Smooth muscle cell (in vitro differentiated cells): ENCODE data around the gene CTDSPL. TPM values are rescaled to one million over a fixed set of nuclear protein-coding genes. Genes with fewer than 3 reads are reported as not detected.
A peak's percentile ranks its signal among the peaks of the same experiment; 100 is the strongest.

Source experiments
- DNase-seq: peaks from one replicate; lab custom pipeline; 2025; ENCODE audit not compliant: unreplicated experiment; lab: John Stamatoyannopoulos, UW
- H2AFZ ChIP-seq: fragments of 200-600 bp; sonication (generic); 2 replicates; pipeline ENCODE4 v1.6.0; 2016; ENCODE audit warnings: antibody characterized with exemption, low read depth, mild to moderate bottlenecking
- H3F3A ChIP-seq: fragments of 200-600 bp; sonication (generic); 2 replicates; pipeline ENCODE4 v1.6.0; 2017; ENCODE audit warnings: antibody characterized with exemption, low read depth
- H3K27ac ChIP-seq: fragments of 200-600 bp; sonication (generic); 2 replicates; pipeline ENCODE4 v1.5.1; 2016; ENCODE audit warnings: low read depth, mild to moderate bottlenecking
- H3K27me3 ChIP-seq: fragments of 200-600 bp; sonication (generic); 2 replicates; pipeline ENCODE4 v1.6.1; 2016; ENCODE audit warnings: low read depth, mild to moderate bottlenecking
- H3K36me3 ChIP-seq: fragments of 200-600 bp; sonication (generic); 2 replicates; pipeline ENCODE4 v1.5.1; 2016; ENCODE audit warnings: low read depth
- H3K4me1 ChIP-seq: fragments of 200-600 bp; sonication (generic); 2 replicates; pipeline ENCODE4 v1.5.1; 2016; ENCODE audit warnings: low read depth
- H3K4me2 ChIP-seq: fragments of 200-600 bp; sonication (generic); 2 replicates; pipeline ENCODE4 v1.6.0; 2016; ENCODE audit warnings: mild to moderate bottlenecking
- H3K4me3 ChIP-seq: fragments of 200-600 bp; sonication (generic); 2 replicates; pipeline ENCODE4 v1.5.1; 2016; ENCODE audit warnings: mild to moderate bottlenecking
- H3K79me2 ChIP-seq: fragments of 200-600 bp; sonication (generic); 2 replicates; pipeline ENCODE4 v1.6.0; 2016; ENCODE audit warnings: low read depth, mild to moderate bottlenecking
- H3K9ac ChIP-seq: fragments of 200-600 bp; sonication (generic); 2 replicates; pipeline ENCODE4 v1.6.0; 2016; ENCODE audit warnings: low read depth
- H3K9me3 ChIP-seq: fragments of 200-600 bp; sonication (generic); replicated peaks from 2 replicates; pipeline ENCODE4 v1.5.1; 2016; ENCODE audit warnings: low read depth
- H4K20me1 ChIP-seq: fragments of 200-600 bp; sonication (generic); 2 replicates; pipeline ENCODE4 v1.6.0; 2016; ENCODE audit warnings: low read depth
- CTCF ChIP-seq: fragments of 200-600 bp; sonication (generic); IDR thresholded peaks from 2 replicates; pipeline ENCODE4 v1.5.1; 2017; ENCODE audit warnings: borderline replicate concordance, mild to moderate bottlenecking, antibody characterized with exemption; ENCODE audit not compliant: insufficient read depth, poor library complexity, severe bottlenecking
- WGBS: methylation state at CpG from one replicate; pipeline ENCODE4 v1.1.7; 2016; ENCODE audit warnings: low lambda C conversion rate; 5-methylcytosine and 5-hydroxymethylcytosine counted together
- polyA plus RNA-seq: library from polyadenylated mRNA; unstranded; fragments of >200 nt; fragmentation: Nextera tagmentation; extraction: Ambion mirVana; gene quantifications from 2 replicates; pipeline ENCODE4 v1.2.1, GENCODE V29; 2016
- total RNA-seq: library from RNA; depleted of rRNA; stranded (reverse); fragments of >200 nt; gene quantifications from 2 replicates; pipeline ENCODE4 v1.2.3, GENCODE V29; 2014

Gene CTDSPL
- total and polyA plus RNA-seq, 2 experiments from 2014 or later, result 31.3 to 34.3 TPM

- no peak overlapping the region for H3K9ac ChIP-seq
- H4K20me1 ChIP-seq, result no peaks in the 10 kb centered on the region
- TF ChIP-seq CTCF, result peak; percentile 5
- H3K4me2 ChIP-seq, result no peak overlapping the region
- H3F3A ChIP-seq, result no peaks in the 10 kb centered on the region
- H3K27me3 ChIP-seq, result no peaks in the 10 kb centered on the region
- no peaks in the 10 kb centered on the region for H3K79me2 ChIP-seq
- H3K9me3 ChIP-seq, result no peaks in the 10 kb centered on the region
- 97% methylated on average over 6 of the region's 6 CpGs for WGBS
- no peaks in the 10 kb centered on the region for H3K36me3 ChIP-seq
- no peak overlapping the region for H3K27ac ChIP-seq
- H2AFZ ChIP-seq, result no peak overlapping the region
- no peaks in the 10 kb centered on the region for H3K4me1 ChIP-seq
- no peak overlapping the region for H3K4me3 ChIP-seq
- no peak for DNase-seq
Observed at GRCh38 chr3:37833302-37834186, 28.1 kb upstream of the CTDSPL start.

GRCh38 chr3:37836589-37836988, 25.1 kb upstream of the CTDSPL start:
- Histone ChIP-seq H3K4me3 (no peak overlapping the region), H3K27ac (no peak overlapping the region), H3K79me2 (no peaks in the 10 kb centered on the region), H3K36me3 (no peaks in the 10 kb centered on the region), H2AFZ (no peak overlapping the region), H3K9me3 (no peaks in the 10 kb centered on the region), H3K4me2 (no peak overlapping the region), H3K27me3 (no peaks in the 10 kb centered on the region), H4K20me1 (no peaks in the 10 kb centered on the region), H3K4me1 (no peaks in the 10 kb centered on the region), H3F3A (no peaks in the 10 kb centered on the region), H3K9ac (no peak overlapping the region)
- TF ChIP-seq CTCF, result no peak
- no peak for DNase-seq
- WGBS, result 68% methylated on average over 1 of the region's 1 CpG

- H3K4me3 ChIP-seq, result no peak overlapping the region
- H3K79me2 ChIP-seq, result no peaks in the 10 kb centered on the region
Observed at GRCh38 chr3:37847689-37848088, 14.0 kb upstream of the CTDSPL start.

More at GRCh38 chr3:37847689-37848088, 14.0 kb upstream of the CTDSPL start:
- Histone ChIP-seq H3F3A (no peaks in the 10 kb centered on the region), H3K36me3 (no peaks in the 10 kb centered on the region), H2AFZ (no peak overlapping the region), H3K27me3 (no peaks in the 10 kb centered on the region), H3K9me3 (no peaks in the 10 kb centered on the region), H3K9ac (no peak overlapping the region), H3K27ac (no peak overlapping the region), H4K20me1 (peaks cover 9% of the 10 kb centered on the region), H3K4me2 (no peak overlapping the region), H3K4me1 (no peaks in the 10 kb centered on the region)
- DNase-seq, result no peak
- TF ChIP-seq CTCF, result no peak
- 22% methylated on average over 4 of the region's 4 CpGs for WGBS
